ENCODE measurements around the gene CYS1. TPM values are rescaled to one million over a fixed set of nuclear protein-coding genes. Genes with fewer than 3 reads are reported as not detected.
"Not testable (repeated sequence)": the region's sequence is repeated elsewhere in the genome, so short reads cannot be mapped to it uniquely, and the experiment has no call there.

CYS1 gene
- total RNA-seq, 2 donors from 2014 or later = 0.29 to 0.44 TPM

- H3K36me3 Mint-ChIP-seq (ENCODE audit: low read depth) = no peaks in the 10 kb centered on the region
- no peak overlapping the region for H3K4me3 Mint-ChIP-seq
- H3K4me3 ChIP-seq (ENCODE audit: low read length) = no peak overlapping the region
- peaks cover 12% of the 10 kb centered on the region for H3K9me3 ChIP-seq (ENCODE audit: control insufficient read depth, low read length)
- DNase-seq = no peak
- no peaks in the 10 kb centered on the region for H3K36me3 ChIP-seq (ENCODE audit: control insufficient read depth, insufficient read depth, low read length)
- H3K27ac ChIP-seq (ENCODE audit: low read depth, low read length) = no peak overlapping the region
- H3K4me1 ChIP-seq (ENCODE audit: control insufficient read depth, insufficient read depth, low read length) = no peaks in the 10 kb centered on the region
- no peak for TF ChIP-seq CTCF (conservative IDR thresholded peaks at IDR 0.05)
- no peak overlapping the region for H3K27ac Mint-ChIP-seq
- no peak overlapping the region for H3K9ac ChIP-seq (ENCODE audit: extremely low read depth, low read length, poor library complexity, severe bottlenecking)
- no peaks in the 10 kb centered on the region for H3K27me3 Mint-ChIP-seq (ENCODE audit: insufficient read depth)
- H3K9me3 Mint-ChIP-seq = peaks cover 24% of the 10 kb centered on the region
- no peaks in the 10 kb centered on the region for H3K4me1 Mint-ChIP-seq
- H3K27me3 ChIP-seq (ENCODE audit: control insufficient read depth, insufficient read depth, low read length, poor library complexity, severe bottlenecking) = no peaks in the 10 kb centered on the region
Measured at GRCh38 chr2:10109311-10109710, 29.1 kb upstream of the CYS1 start.

- H3K27me3 ChIP-seq (ENCODE audit: control insufficient read depth, insufficient read depth, low read length, poor library complexity, severe bottlenecking); H3K9ac ChIP-seq (ENCODE audit: extremely low read depth, low read length, poor library complexity, severe bottlenecking); H3K4me1 ChIP-seq (ENCODE audit: control insufficient read depth, insufficient read depth, low read length); H3K27ac ChIP-seq (ENCODE audit: low read depth, low read length); H3K27ac Mint-ChIP-seq; H3K27me3 Mint-ChIP-seq (ENCODE audit: insufficient read depth); H3K4me3 Mint-ChIP-seq; H3K4me3 ChIP-seq (ENCODE audit: low read length); H3K36me3 Mint-ChIP-seq (ENCODE audit: low read depth); DNase-seq; H3K4me1 Mint-ChIP-seq; H3K36me3 ChIP-seq (ENCODE audit: control insufficient read depth, insufficient read depth, low read length): not testable (repeated sequence)
- peaks cover 24% of the 10 kb centered on the region for H3K9me3 Mint-ChIP-seq
- H3K9me3 ChIP-seq (ENCODE audit: control insufficient read depth, low read length) = peaks cover 12% of the 10 kb centered on the region
Measured at GRCh38 chr2:10104906-10105305, 24.7 kb upstream of the CYS1 start.

GRCh38 chr2:10103179-10103578 lies 23.0 kb upstream of the CYS1 start:
- Mint-ChIP-seq H3K4me1 (no peaks in the 10 kb centered on the region), H3K4me3 (no peak overlapping the region), H3K36me3 (ENCODE audit: low read depth) (no peaks in the 10 kb centered on the region), H3K9me3 (peaks cover 24% of the 10 kb centered on the region), H3K27me3 (ENCODE audit: insufficient read depth) (no peaks in the 10 kb centered on the region), H3K27ac (no peak overlapping the region)
- Histone ChIP-seq H3K27ac (ENCODE audit: low read depth, low read length) (no peak overlapping the region), H3K4me1 (ENCODE audit: control insufficient read depth, insufficient read depth, low read length) (no peaks in the 10 kb centered on the region), H3K4me3 (ENCODE audit: low read length) (no peak overlapping the region), H3K9ac (ENCODE audit: extremely low read depth, low read length, poor library complexity, severe bottlenecking) (no peak overlapping the region), H3K27me3 (ENCODE audit: control insufficient read depth, insufficient read depth, low read length, poor library complexity, severe bottlenecking) (no peaks in the 10 kb centered on the region), H3K36me3 (ENCODE audit: control insufficient read depth, insufficient read depth, low read length) (no peaks in the 10 kb centered on the region), H3K9me3 (ENCODE audit: control insufficient read depth, low read length) (peaks cover 12% of the 10 kb centered on the region)
- no peak for DNase-seq
- WGBS, 2 experiments (ENCODE audit: insufficient coverage in 1 of 2, insufficient read length in 1 of 2) = 88 to 94% methylated on average over 3 to 6 of the region's 6 CpGs
- TF ChIP-seq CTCF (conservative IDR thresholded peaks at IDR 0.05) = no peak

- no peak overlapping the region for H3K4me3 Mint-ChIP-seq
- no peak for DNase-seq
- no peak overlapping the region for H3K27ac ChIP-seq (ENCODE audit: low read depth, low read length)
- H3K36me3 ChIP-seq (ENCODE audit: control insufficient read depth, insufficient read depth, low read length) = no peaks in the 10 kb centered on the region
- H3K36me3 Mint-ChIP-seq (ENCODE audit: low read depth) = no peaks in the 10 kb centered on the region
- no peaks in the 10 kb centered on the region for H3K4me1 ChIP-seq (ENCODE audit: control insufficient read depth, insufficient read depth, low read length)
- peaks cover 6% of the 10 kb centered on the region for H3K9me3 ChIP-seq (ENCODE audit: control insufficient read depth, low read length)
- no peak overlapping the region for H3K27ac Mint-ChIP-seq
- H3K4me3 ChIP-seq (ENCODE audit: low read length) = no peak overlapping the region
- no peaks in the 10 kb centered on the region for H3K27me3 Mint-ChIP-seq (ENCODE audit: insufficient read depth)
- 25 to 86% methylated on average over 1 to 7 of the region's 7 CpGs for WGBS, 2 experiments (ENCODE audit: insufficient coverage in 1 of 2, insufficient read length in 1 of 2)
- peaks cover 3% of the 10 kb centered on the region for H3K4me1 Mint-ChIP-seq
- no peaks in the 10 kb centered on the region for H3K27me3 ChIP-seq (ENCODE audit: control insufficient read depth, insufficient read depth, low read length, poor library complexity, severe bottlenecking)
- H3K9me3 Mint-ChIP-seq = peaks cover 15% of the 10 kb centered on the region
- no peak overlapping the region for H3K9ac ChIP-seq (ENCODE audit: extremely low read depth, low read length, poor library complexity, severe bottlenecking)
- no peak for TF ChIP-seq CTCF (conservative IDR thresholded peaks at IDR 0.05)
Measured at GRCh38 chr2:10101491-10101890, 21.3 kb upstream of the CYS1 start.

All from endodermal cell (in vitro differentiated cells).